Vagina (tissue), 2 donors: ENCODE data around the gene MKKS.

Source experiments
- POLR2A ChIP-seq, 2 donors: fragments of 450-650 bp; IDR thresholded peaks; one replicate each; pipeline ENCODE4 v1.6.1; 2017; ENCODE audit warnings: antibody characterized with exemption in 2 of 2, mild to moderate bottlenecking in 2 of 2, moderate library complexity in 2 of 2
- TF ChIP-seq, protein P1 (sequence below), 3 experiments: fragments of 450-650 bp in 2 of 3; fragments of 200-600 bp in 1 of 3; sonication (generic) in 1 of 3; IDR thresholded peaks; one replicate each; pipeline ENCODE4 v1.5.1; 2017 to 2019; ENCODE audit warnings: antibody characterized with exemption in 3 of 3, mild to moderate bottlenecking in 2 of 3, moderate library complexity in 2 of 3

- TF ChIP-seq, protein P1, sequence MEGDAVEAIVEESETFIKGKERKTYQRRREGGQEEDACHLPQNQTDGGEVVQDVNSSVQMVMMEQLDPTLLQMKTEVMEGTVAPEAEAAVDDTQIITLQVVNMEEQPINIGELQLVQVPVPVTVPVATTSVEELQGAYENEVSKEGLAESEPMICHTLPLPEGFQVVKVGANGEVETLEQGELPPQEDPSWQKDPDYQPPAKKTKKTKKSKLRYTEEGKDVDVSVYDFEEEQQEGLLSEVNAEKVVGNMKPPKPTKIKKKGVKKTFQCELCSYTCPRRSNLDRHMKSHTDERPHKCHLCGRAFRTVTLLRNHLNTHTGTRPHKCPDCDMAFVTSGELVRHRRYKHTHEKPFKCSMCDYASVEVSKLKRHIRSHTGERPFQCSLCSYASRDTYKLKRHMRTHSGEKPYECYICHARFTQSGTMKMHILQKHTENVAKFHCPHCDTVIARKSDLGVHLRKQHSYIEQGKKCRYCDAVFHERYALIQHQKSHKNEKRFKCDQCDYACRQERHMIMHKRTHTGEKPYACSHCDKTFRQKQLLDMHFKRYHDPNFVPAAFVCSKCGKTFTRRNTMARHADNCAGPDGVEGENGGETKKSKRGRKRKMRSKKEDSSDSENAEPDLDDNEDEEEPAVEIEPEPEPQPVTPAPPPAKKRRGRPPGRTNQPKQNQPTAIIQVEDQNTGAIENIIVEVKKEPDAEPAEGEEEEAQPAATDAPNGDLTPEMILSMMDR (IDR thresholded peaks at IDR 0.05): no peak
- TF ChIP-seq POLR2A (IDR thresholded peaks at IDR 0.05): no peak
Observed at GRCh38 chr20:10412591-10413408, 21.2 kb downstream of the MKKS start.
